IPS-NIHi7 (cell line): ENCODE data around the gene DISC1.
"Not testable (repeated sequence)": the region's sequence is repeated elsewhere in the genome, so short reads cannot be mapped to it uniquely, and the experiment has no call there.

Source experiments
- DNase-seq: peaks from one replicate; pipeline ENCODE4 v3.0.0; 2012; ENCODE audit warnings: mixed read lengths; ENCODE audit errors: extremely low spot score

Gene DISC1

DNA sequence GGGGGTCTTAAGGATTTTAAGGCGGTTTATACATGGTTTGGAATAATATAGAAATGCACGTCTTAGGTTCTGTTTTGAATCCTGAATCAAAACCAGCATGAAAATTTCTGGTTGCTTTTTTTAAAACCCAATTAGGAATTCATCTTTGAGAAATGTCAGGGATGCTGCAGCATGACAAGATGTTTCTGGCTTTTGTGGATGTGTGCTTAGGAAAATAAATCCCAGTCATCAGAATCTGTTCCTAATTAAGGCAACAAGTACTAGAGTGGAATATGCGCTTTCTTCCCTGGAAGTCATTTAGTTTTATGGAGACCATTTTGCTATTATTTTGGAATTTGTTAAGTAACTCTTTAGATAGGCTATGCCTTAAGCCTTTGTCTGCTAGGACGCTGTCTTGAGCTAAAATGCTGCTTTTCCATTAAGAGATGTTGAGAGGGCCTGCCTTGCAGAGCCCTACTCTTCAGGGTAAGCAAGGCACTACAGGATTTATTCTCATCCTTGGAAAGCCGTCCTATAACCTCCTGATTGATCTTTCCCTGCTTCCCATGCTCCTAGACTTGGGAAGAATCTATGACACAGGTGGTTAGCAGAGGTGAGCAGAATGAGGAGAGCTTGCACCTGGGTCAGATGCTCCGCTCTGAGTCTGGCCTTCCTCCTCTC lies 332.8 kb downstream of the DISC1 start:
- no peak for DNase-seq

DNA sequence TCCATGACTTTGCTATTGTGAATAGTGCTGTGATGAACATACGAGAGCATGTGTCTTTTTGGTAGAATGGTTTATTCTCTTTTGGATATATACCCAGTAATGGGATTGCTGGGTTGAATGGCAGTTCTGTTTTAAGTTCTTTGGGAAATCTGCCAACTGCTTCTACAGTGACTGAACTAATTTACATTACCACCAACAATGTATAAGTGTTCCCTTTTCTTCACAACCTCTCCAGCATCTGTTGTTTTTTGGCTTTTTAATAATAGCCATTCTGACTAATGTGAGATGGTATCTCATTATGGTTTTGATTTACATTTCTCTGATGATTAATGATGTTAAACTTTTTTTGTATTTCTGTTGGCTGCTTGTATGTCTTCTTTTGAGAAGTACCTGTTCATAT lies 335.2 kb downstream of the DISC1 start:
- not testable (repeated sequence) for DNase-seq

DNA sequence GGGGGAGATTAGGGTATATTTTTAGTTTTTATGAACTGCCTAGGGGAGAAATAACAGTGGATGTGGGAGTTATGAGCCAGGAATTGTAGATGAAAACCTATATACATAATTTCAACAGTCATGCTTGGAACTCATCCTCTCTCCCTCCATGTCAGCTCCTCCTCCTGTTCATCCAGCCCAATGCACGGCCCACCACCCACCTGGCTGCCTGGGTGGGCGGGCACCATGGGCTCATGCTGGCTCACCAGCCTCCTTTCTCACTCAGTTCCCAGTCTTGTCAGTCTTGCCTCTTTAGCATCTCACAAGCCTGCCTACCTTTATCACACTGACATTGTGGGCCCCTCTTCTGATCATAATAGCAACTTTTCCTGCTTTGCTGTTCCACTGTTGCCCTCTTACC lies 336.0 kb downstream of the DISC1 start:
- DNase-seq, result no peak

DNA sequence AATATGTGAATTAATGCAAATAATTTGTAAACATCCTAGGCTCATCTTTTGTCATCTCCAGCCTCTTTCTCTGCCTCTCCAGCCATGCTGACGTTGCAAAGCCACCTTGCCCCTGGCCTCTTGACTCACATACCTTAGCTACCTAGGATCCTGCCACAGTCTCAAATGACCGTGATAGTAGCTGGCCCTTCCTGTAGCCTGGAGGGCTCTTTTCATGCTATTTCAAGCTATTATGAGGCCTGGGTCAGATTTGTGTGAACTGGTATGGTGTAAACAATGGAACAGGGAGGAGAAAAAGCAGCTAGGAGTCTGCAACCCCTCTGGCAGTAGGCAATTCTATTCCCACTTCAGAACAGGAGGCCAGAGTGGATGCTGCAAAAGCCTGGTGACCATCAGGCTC lies 337.7 kb downstream of the DISC1 start:
- no peak for DNase-seq

DNA sequence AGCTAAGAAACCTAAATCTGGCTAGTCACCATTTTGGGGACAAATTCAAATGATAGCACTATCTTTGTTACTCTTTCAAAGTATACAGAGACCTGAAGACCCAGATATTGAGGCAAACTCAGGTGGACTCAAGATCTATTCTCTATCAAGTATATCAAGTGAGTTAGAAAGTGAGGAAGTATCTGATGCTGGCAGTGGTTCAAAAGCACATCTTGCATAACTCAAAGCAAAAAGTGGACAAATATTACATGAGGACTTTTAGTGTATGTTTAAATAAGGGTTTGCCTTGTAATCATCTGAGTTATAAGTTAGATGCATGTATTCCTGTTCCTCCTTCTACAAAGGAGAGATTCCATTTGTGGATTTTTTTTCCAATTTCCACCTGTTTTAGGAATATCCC lies 338.4 kb downstream of the DISC1 start:
- DNase-seq, result no peak

DNA sequence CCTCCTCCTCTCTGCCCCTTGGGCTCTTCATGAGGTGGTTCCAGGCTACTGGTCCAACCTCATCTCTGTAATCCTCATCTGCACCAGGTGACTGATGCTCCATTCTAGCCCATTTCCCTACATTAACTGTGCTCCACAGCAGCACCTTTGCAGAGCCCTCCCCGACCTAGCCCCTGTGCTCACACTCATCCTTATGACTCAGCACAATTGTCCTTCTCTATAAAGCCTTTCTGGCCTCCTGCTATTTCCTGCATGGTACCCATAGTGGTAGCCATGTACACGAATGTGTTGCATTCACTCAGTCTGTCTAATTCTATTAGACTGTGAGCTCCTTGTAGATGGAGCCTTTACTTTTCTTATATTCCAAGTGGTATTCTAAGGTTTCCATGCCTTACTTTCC lies 339.0 kb downstream of the DISC1 start:
- no peak for DNase-seq

DNA sequence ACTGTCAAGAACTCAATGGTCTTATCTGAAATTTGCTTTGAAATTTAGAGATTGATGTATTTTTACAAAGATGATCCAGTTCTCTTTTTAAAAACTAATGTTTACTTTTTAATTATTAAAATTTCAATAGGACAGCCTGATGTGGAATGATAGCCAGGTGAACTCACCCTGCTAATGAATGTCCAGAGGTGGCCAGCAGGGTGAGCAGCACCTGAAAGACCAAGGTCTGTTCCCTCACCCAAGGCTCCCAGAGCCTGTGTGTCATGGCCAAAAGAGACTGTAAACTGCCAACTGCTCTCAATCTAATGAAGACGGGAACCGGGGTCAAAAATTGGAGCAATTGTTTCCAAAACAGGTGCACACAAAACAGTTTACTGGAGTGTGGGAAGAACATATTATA lies 340.4 kb downstream of the DISC1 start:
- peak; percentile 47 for DNase-seq

DNA sequence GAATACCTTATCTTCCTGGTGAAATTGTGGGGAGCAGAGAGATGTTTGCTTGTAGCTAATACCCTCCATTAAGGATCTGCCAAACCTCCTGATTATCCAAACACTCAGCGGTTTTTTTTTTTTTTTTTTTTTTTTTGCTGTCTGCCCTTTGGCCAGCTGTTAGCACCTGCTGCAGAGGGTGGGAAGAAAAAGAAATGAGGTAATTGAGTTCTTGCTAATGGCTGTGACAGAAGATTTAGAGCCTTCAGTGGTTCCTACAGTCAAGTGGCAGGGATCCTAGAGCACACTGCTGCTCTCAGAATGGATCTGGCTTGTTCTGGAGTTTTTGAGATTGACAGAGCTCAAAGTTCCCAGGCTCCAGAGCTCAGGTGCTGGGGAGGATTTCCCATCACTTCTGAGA lies 342.5 kb downstream of the DISC1 start:
- DNase-seq, result no peak

DNA sequence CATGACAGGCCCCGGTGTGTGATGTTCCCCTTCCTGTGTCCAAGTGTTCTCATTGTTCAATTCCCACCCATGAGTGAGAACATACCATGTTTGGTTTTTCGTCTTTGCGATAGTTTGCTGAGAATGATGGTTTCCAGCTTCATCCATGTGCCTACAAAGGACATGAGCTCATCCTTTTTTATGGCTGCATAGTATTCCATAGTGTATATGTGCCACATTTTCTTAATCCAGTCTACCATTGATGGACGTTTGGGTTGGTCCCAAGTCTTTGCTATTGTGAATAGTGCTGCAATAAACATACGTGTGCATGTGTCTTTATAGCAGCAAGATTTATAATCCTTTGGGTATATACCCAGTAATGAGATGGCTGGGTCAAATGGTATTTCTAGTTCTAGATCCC lies 343.2 kb downstream of the DISC1 start:
- DNase-seq, result not testable (repeated sequence)

DNA sequence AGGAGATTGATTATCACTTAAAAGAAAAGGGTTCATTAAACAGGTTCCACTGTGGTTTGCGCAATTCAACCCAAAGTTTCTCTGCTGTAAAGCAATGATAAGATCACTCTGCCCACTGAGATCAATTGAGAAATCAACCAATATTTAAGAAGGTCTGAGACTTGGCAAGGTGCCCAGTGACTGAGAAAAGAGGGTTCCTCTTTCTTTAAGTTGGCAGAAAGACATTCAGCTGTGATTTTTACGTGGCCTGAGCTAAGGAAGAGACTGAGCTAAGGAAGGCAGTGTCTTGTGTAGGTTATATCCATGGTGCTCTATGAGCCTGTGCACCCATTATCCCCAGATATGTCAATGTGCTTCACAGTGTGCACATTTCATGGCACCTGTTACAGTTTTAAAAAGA lies 344.1 kb downstream of the DISC1 start:
- no peak for DNase-seq

DNA sequence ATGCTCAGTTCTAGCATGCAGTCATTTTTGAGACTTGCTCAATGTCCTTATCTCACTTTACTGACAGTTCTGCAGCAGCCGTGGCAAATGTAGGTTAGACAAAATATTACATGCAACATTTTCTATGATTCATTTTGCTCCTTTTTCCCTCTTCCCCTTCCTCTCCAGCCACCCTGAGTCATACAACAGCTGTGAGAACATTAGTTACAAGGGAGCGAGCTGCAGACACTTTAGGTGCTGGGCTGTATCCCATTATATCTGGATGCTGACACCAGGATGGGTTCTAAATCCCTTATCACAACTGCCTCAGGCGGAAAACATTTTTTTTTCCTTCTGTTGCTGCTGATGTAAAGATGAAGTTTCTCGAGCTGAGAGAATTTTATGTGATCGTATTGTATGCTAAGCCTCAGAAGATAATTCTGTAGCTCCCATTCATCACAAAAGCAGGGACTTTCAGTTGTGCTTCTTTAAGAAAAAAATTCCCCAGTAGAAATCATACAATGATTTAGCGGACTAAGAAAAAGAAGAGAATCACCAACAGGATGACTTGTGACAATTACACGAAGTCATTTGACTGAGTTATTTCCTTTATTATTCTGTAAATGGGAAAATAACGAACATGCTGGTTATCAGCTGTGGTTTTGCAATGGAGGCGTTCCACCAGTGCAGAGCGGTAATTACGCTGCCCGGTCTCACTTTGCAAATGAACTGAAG lies 345.0 kb downstream of the DISC1 start:
- no peak for DNase-seq

DNA sequence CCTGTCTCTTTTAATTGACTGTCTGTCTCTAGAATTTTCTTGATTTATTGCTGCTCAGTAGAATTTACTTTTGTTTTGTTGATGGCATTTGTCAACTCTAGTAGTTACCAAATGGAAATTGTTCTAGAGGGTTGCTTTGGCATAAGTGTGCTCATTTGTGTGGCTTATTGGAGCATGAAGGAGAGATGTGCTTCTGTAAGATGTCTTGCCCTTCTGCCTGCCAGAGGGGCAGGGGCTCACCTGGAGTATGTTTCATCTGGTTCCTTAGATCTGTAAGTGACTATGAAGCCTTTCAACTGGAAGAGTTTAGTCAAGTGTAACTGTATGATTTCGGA lies 345.5 kb downstream of the DISC1 start:
- DNase-seq, result no peak

DNA sequence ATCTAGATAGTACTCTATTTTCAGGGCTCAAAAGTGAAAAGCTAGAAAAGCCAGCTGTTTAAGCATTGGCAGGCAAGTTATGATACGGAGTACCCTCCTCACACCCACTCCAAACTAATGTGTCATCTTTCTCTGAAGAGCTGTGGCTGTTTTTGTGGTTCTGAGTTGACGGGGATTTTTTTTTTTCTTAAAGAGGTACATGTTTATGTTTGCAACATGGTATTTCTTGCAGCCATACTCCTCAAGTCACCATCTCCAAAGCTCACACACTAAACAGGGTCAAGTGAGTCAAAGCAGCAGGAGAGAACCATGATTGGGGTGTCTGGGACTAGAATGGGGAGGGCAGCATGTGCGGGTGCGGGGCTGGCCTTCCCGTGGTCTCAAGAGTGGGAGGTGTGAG lies 347.2 kb downstream of the DISC1 start:
- no peak for DNase-seq

DNA sequence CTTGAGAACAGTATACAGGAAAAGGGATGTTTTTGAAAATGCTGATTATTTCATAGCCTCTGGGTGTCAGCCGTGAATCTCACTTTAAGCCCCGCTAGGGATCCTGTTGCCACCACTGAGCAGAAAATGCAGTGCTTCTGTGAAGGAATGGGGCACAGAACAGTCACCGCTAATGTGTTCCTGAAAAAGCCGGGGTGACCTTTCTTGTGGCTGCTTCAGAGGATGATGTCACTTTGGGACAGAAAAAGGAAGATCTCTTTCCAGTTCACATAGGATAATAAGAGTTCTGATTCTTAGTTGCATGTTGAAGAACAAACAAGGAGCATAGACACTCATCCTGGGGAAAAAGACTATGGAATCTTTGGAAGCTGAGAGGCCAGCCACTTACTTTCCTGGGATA lies 349.6 kb downstream of the DISC1 start:
- no peak for DNase-seq

DNA sequence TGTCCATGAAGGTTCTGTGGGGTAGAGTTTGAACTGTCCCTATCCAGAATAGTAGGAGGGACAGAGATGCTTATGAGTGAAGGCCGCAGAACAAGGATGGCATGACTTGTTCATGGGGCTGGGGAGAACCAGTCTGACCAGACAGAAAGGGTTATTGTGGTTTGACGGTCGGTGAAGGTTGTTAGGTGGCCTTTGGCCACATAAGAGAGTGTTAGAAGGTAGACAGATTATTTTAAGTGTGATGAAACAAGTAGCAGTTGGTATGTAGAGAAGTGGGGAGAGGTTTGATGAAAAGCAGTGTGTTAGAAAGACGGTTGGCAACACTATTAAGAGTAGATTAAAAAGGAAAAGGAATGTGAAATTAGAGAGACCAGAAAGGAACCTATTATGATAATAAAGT lies 355.1 kb downstream of the DISC1 start:
- no peak for DNase-seq

DNA sequence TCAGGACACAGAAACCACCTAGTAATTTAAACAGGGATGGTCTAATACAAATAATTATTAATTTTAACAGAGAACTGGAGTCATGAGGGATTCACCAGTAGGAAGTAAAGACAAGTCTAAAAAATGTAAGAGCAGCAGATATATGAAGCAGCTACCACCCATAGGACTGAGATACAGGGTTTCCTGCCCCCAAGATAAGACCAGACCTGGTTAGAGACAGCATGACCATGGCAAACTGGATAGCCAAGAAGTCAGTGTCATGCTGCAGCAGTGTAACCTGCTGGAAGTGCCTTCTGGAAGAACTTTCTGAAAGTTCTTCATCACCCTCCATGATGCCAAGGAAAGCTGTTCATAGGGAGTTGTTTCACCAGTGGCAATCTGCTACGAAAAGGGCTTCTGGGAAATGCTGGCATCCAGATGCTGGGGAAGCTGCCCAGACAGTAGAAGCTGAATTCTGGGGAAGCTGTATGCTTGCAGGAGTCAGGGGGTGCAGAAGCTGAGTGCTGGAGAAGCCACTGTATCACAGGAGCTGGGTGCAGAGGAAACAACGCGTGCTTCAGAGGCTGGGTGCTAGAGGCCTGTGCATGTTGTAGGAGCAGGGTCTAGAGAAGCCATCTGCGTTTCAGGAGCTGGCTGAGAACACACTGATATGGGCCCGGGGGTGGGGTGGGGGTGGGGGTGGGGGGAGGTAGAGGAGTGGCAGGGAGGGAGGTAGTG lies 356.4 kb downstream of the DISC1 start:
- no peak for DNase-seq

DNA sequence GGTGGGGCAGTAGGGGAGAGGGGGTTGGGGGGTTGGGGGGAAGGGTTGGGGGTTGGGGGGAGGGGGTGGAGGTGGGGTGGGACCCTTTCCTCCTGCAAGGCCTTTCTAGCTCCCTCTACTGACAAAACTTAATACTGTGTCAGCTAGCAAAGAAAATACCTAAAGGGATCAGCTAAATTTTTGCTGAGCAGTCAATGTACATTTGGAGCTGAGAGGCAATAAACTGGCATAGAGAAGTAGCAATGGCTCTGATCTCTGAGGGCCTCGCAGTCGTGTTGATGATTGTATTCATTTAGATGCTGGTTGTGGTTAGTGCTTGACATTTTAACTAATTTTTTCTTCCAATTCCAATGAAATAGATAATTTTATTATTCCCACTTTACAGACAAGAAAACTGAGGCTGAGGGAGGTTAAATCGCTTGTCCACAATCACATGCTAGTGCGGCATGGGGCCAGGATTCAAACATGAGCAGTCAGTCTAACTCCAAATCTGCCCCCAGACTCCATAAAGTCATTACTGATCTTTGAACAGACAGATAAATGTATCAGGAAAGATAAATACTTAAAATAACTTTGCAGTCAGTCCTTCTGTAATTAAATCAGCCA lies 357.1 kb downstream of the DISC1 start:
- DNase-seq, result peak; percentile 57

DNA sequence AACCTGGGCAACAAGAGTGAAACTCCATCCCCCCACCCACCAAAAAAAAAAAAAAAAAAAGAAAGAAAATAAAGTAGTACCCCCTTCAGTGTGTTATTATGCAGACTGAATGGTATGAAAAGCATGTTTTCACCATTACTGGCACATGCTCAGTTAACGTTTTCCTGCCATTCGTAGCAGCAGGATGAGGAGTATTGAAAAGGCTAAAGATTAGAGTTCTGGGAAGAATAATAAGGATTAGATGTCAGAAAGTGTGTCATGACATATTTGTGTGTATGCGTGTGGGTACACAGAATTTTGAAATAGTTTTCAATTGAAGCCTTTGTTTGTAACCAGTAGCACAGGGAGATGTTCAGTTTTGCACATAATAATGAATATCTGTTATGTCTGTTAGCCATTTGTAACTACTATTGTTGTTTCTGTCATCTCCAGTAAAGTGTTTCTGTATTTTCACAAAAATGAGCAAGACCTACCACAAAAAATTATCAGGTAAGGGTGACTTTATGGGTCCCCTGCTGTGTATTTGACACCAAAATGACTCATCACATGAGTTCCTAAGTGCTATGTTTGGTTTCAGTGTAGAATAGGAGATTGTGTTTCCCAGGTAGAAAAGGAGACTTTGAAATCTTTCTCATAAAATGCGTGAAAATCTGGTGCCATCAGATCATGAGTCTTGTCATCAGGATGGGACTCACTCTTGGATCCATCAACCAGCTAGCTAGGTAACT lies 358.9 kb downstream of the DISC1 start:
- DNase-seq, result no peak

DNA sequence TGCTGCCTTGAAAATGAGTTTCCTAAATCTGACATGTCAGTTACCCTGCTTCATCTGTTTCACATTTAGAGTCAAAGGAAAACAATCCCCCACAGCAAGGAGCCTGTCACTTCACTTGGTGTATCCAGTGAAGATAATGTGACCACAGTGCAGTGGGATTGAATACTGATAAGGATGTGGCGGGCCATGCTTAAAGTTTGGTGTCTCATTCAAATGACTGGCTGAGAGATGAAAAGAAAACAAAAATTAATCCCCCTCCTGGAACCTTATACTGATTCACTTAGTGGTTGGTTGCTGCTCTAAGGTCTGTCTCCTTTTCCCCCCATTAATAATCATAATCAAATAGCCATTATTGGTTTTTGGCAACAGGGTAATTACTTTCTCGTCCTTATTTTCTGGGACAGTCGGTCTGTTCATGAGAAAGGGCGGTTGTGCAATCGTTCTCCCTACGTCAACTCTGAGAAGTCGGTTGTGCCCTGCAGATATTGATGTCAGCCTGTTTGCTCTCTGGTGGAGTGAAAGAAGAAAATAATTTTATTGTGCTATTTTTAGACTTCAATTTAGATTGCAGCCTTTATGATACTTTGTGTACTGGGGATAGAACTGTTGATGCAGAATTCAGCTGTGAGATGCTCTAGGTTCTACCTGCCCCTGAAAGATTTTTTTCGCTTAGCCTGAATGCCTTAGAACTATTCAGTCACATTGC lies 360.2 kb downstream of the DISC1 start:
- no peak for DNase-seq

DNA sequence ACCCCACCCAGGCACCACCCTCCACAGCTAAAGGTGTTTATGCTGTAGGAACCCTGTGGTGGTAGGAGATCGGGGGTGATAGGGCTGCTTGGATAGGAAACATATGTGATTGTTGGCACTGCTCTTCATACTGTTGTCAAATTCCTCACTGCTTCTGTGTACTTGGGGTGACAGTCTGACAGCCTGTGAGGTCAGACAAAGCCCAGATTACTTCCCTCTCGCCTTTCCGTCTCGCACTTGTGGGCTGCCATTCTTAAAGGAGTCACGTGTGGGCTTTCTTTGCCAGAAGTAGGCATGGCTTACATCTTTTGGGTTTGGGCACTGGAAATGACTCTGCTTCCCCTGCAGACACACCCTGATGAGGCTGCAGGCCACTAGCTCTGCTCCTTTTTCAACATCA lies 363.8 kb downstream of the DISC1 start:
- no peak for DNase-seq

DNA sequence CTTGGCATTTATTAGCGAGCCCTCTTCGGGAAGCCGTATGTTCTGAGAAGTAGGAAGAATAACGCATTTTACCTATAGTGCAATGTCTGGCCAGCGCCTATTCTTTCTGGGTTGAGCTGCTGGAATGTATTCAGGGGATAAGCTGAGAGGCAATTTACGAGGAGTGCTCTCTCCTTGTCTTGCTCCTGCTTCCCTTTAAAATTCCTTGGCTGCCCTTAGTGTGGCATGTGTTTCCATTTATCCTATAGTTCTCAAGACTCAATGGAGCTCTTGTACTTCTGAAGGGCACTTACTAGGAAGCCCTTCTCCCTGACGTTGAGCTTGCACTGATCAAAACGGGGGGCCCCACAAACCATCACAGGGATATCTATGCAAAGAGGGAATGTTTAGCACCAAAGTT lies 364.6 kb downstream of the DISC1 start:
- no peak for DNase-seq
